GM12878 (cell line): Measurements from ENCODE around the gene ERC2. TPM values are rescaled to one million over a fixed set of nuclear protein-coding genes. Genes with fewer than 3 reads are reported as not detected.

Experiments used
- ATAC-seq: fragments of 200-7000 bp; cut with Tn5 transposase; 3 replicates; pipeline ENCODE4 v1.9.1; 2020; ENCODE audit warnings: mild to moderate bottlenecking, moderate library complexity
- BruUV-seq: library from RNA; stranded (reverse); fragments of 400-500 nt; replicated peaks from 2 replicates; lab custom pipeline; 2021; lab: Mats Ljungman, UMichigan
- CTCF ChIA-PET: fragments of 300-600 bp; sonication (Branson Sonifier 250); formaldehyde crosslinking; extraction: SDS; loops from one replicate; lab custom pipeline; 2021; ENCODE audit warnings: inconsistent platforms; lab: Yijun Ruan, JAX
- POLR2A ChIA-PET: fragments of 350-600 bp; formaldehyde crosslinking; extraction: SDS; loops from one replicate; lab custom pipeline; 2021; ENCODE audit warnings: inconsistent platforms; lab: Charles Lee
- RAD21 ChIA-PET: fragments of 300-600 bp; sonication (Branson Sonifier 250); formaldehyde crosslinking; loops from one replicate; lab custom pipeline; 2023; ENCODE audit warnings: antibody characterized with exemption; ENCODE audit not compliant: unreplicated experiment; lab: Charles Lee
- SMC1A ChIA-PET: fragments of 300-600 bp; sonication (Branson Sonifier 250); formaldehyde crosslinking; loops from one replicate; lab custom pipeline; 2023; ENCODE audit not compliant: unreplicated experiment, uncharacterized antibody; lab: Charles Lee
- DNase-seq: peaks from one replicate; pipeline ENCODE4 v3.0.0-alpha.2; 2011; ENCODE audit warnings: low read depth, low spot score
- FAIRE-seq: peaks from 3 replicates; lab custom pipeline; 2011; peaks lifted over from hg19 to GRCh38; lab: Jason Lieb, UNC
- H2AFZ ChIP-seq: 2 replicates; pipeline ENCODE4 v1.6.0; 2011; ENCODE audit warnings: low read depth, low read length, control low read depth; ENCODE audit not compliant: control insufficient read depth
- H3K27ac ChIP-seq: 2 replicates; pipeline ENCODE4 v1.5.1; 2011; ENCODE audit warnings: control low read depth; ENCODE audit not compliant: control insufficient read depth, insufficient read depth
- H3K27me3 ChIP-seq, 2 experiments: replicated peaks in 1 of 2; 2 replicates each; pipeline versions ENCODE4 v1.6.0 to v1.6.1; 2011; ENCODE audit warnings: low read length in 1 of 2; ENCODE audit not compliant: control insufficient read depth in 2 of 2, insufficient read depth in 2 of 2
- H3K36me3 ChIP-seq, 2 experiments: 2 replicates each; pipeline ENCODE4 v1.5.1; 2011; ENCODE audit warnings: low read length in 1 of 2; ENCODE audit not compliant: control insufficient read depth in 2 of 2, insufficient read depth in 2 of 2
- H3K4me1 ChIP-seq: 2 replicates; pipeline ENCODE4 v1.6.1; 2011; ENCODE audit warnings: mild to moderate bottlenecking, low read length, moderate library complexity, mixed read lengths; ENCODE audit not compliant: control insufficient read depth, insufficient read depth
- H3K4me2 ChIP-seq: 2 replicates; pipeline ENCODE4 v1.6.0; 2011; ENCODE audit warnings: control low read depth; ENCODE audit not compliant: control insufficient read depth, insufficient read depth
- H3K4me3 ChIP-seq: fragments of 200-600 bp; sonication (generic); 2 replicates; pipeline ENCODE4 v1.5.1; 2016
- H3K79me2 ChIP-seq: 2 replicates; pipeline ENCODE4 v1.6.0; 2011; ENCODE audit warnings: low read length; ENCODE audit not compliant: control insufficient read depth, insufficient read depth
- H3K9ac ChIP-seq: 2 replicates; pipeline ENCODE4 v1.8.0; 2011; ENCODE audit warnings: low read length, control low read depth, mixed read lengths; ENCODE audit not compliant: control insufficient read depth, insufficient read depth
- H3K9me3 ChIP-seq: replicated peaks from 3 replicates; pipeline ENCODE4 v1.5.1; 2011; ENCODE audit warnings: mild to moderate bottlenecking, low read length; ENCODE audit not compliant: control insufficient read depth, insufficient read depth
- H4K20me1 ChIP-seq: 2 replicates; pipeline ENCODE4 v1.6.0; 2011; ENCODE audit not compliant: control insufficient read depth, insufficient read depth
- ASH2L ChIP-seq: fragments of 300-600, 200-600 bp; sonication (generic); IDR thresholded peaks from 2 replicates; pipeline ENCODE4 v1.6.1; 2017; ENCODE audit warnings: low read depth, mild to moderate bottlenecking, borderline replicate concordance
- HCFC1 ChIP-seq: fragments of 150-350 bp; IDR thresholded peaks from 2 replicates; pipeline ENCODE4 v1.6.1; 2014; ENCODE audit warnings: low read length
- MEF2B ChIP-seq: fragments of 450-650 bp; IDR thresholded peaks from 2 replicates; pipeline ENCODE4 v1.6.1; 2018; ENCODE audit warnings: mild to moderate bottlenecking, moderate library complexity; ENCODE audit not compliant: partially characterized antibody, poor library complexity, severe bottlenecking
- MTA3 ChIP-seq: IDR thresholded peaks from 2 replicates; pipeline ENCODE4 v1.6.1; 2012; ENCODE audit warnings: low read length, inconsistent platforms, borderline replicate concordance
- RAD21 ChIP-seq: IDR thresholded peaks from 2 replicates; pipeline ENCODE4 v1.6.1; 2011; ENCODE audit warnings: mild to moderate bottlenecking, low read depth, low read length, moderate library complexity; ENCODE audit not compliant: insufficient read depth
- RAD51 ChIP-seq: fragments of 450-650 bp; IDR thresholded peaks from 2 replicates; pipeline ENCODE4 v1.6.1; 2016; ENCODE audit warnings: moderate library complexity, mild to moderate bottlenecking, inconsistent platforms
- TCF12 ChIP-seq: IDR thresholded peaks from 2 replicates; pipeline ENCODE4 v1.6.1; 2011; ENCODE audit warnings: low read depth, mild to moderate bottlenecking, low read length
- ZNF384 ChIP-seq: IDR thresholded peaks from 2 replicates; pipeline ENCODE4 v1.6.1; 2012; ENCODE audit warnings: low read depth, mild to moderate bottlenecking, low read length, improper control_type of control experiment, borderline replicate concordance
- WGBS: methylation state at CpG from one replicate; pipeline ENCODE4 v1.1.6; 2016; ENCODE audit warnings: low lambda C conversion rate; ENCODE audit not compliant: insufficient replicate concordance, insufficient coverage; ENCODE audit errors: missing lambda C conversion rate; 5-methylcytosine and 5-hydroxymethylcytosine counted together
- in situ Hi-C: fragments of 300-500 bp; cut with MboI; formaldehyde crosslinking; loops from 9 replicates; pipeline ENCODE4 v1.14.3; 2018; ENCODE audit warnings: mixed read lengths
- intact Hi-C: fragments of 100-400 bp; cut with micrococcal nuclease; formaldehyde crosslinking; loops from one replicate; pipeline ENCODE4 v1.14.2; 2022; ENCODE audit not compliant: unreplicated experiment
- polyA plus RNA-seq, 11 experiments: library from polyadenylated mRNA; depleted of rRNA in 4 of 11; unstranded in 6 of 11; stranded (reverse) in 5 of 11; fragments of >200 nt; fragmentation: Nextera tagmentation in 4 of 11; fragmentation: Illumina TruSeq in 1 of 11; extraction: Ambion mirVana in 4 of 11; extraction: Trizol in 1 of 11; gene quantifications; 1 replicate in 1 of 11; 2 replicates in 10 of 11; pipeline versions ENCODE4 v1.2.1 to v1.2.3, GENCODE V29; 2011 to 2016; ENCODE audit warnings: inconsistent platforms in 2 of 11, missing spikeins in 2 of 11, low read depth in 1 of 11
- total RNA-seq, 4 experiments: library from RNA; depleted of rRNA in 3 of 4; stranded (reverse); fragments of >200 nt in 3 of 4; fragmentation: Illumina TruSeq in 1 of 4; extraction: Trizol in 1 of 4; gene quantifications; 2 replicates each; pipeline versions ENCODE4 v1.2.1 to v1.2.3, GENCODE V29; 2013 to 2021
- TF ChIP-seq, protein P1 (sequence below): fragments of 450-650 bp; IDR thresholded peaks from 2 replicates; pipeline ENCODE4 v1.6.1; 2016; ENCODE audit warnings: mild to moderate bottlenecking
- TF ChIP-seq, protein P2 (sequence below): IDR thresholded peaks from 2 replicates; pipeline ENCODE4 v1.6.1; 2011; ENCODE audit warnings: borderline replicate concordance, low read depth, mild to moderate bottlenecking, moderate library complexity, low read length; ENCODE audit not compliant: insufficient read depth, poor library complexity, severe bottlenecking
- TF ChIP-seq, protein P3 (sequence below): fragments of 450-650 bp; IDR thresholded peaks from 2 replicates; pipeline ENCODE4 v1.6.1; 2016; ENCODE audit warnings: mild to moderate bottlenecking, moderate library complexity, borderline replicate concordance

Gene ERC2
- total and polyA plus RNA-seq, 10 of the 15 experiments (the other 5 are each of a cell fraction or from before 2014, with no cell fraction given): 0.06 to 1.4 (median 0.12) TPM; not detected in 3

DNA sequence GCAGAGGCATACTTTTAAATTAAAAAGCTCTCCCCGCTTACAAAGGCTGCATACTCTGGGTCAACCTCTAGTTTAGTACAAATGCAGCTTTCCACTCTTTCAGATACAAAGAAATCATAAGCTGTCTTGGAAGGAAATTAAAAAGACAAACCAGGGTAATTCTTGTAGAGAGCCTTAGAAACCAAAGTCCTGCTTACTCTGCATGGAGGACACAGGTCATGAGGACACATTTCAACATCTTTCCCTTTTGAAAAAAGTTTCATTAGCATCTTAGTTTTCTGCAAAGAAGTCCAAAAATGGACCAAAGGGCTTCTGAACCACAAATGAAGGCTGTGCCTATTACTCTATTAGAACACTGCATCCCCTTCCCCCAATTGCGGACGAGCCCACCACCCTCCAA lies 930.7 kb downstream of the ERC2 start:
- in situ Hi-C loops (no loop called here), intact Hi-C loops (no loop called here)
- no peak overlapping the region for H3K27ac ChIP-seq
- no peaks in the 10 kb centered on the region for H3K79me2 ChIP-seq
- no peaks in the 10 kb centered on the region for H3K4me1 ChIP-seq
- 49% methylated on average over 3 of the region's 3 CpGs for WGBS
- no peak overlapping the region for H3K9ac ChIP-seq
- H4K20me1 ChIP-seq: no peaks in the 10 kb centered on the region
- H3K4me2 ChIP-seq: no peak overlapping the region
- no peak overlapping the region for H3K4me3 ChIP-seq
- ChIA-PET SMC1A (no interaction called here), POLR2A (no interaction called here), CTCF (interaction anchor here (1.3 kb wide), 1 partner anchor 13 kb away, joined by 3 read pairs; no protein-coding TSS in a partner anchor), RAD21 (no interaction called here)
- FAIRE-seq (no peak), DNase-seq (no peak), ATAC-seq (no peak)
- H3K27me3 ChIP-seq: no peaks in the 10 kb centered on the region; a peak in 2 of 4 replicates
- no peak for TF ChIP-seq MEF2B
- TF ChIP-seq RAD51: no peak
- BruUV-seq: no TSS peak
- H3K36me3 ChIP-seq: no peaks in the 10 kb centered on the region
- no peaks in the 10 kb centered on the region; the same call in 2 of the 3 replicates for H3K9me3 ChIP-seq
- no peak overlapping the region for H2AFZ ChIP-seq

DNA sequence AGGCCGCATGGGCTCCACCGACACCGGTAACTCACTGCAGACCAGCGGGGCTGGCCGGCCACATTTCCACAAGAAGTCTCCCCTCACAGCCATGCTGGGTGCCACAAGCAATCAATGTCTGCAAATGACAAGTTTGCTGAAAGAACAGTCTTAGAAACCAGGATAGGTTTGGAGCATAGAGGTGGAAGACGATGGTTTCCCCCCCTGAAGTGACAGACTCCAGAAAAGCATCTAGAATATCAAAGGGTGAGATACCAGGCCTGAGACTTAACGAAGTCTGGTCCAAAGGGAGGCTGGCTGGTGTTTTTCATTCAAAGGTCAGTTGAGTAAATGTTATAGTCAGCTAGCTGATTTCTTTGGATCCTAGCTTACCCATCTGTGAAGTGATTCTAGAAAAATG lies 931.1 kb downstream of the ERC2 start:
- in situ Hi-C loops: no loop called here
- intact Hi-C loops: no loop called here
- Histone ChIP-seq H3K4me1 (no peaks in the 10 kb centered on the region), H3K9ac (no peak overlapping the region), H3K36me3 (no peaks in the 10 kb centered on the region), H3K4me3 (no peak overlapping the region), H3K79me2 (no peaks in the 10 kb centered on the region), H3K27me3 (no peaks in the 10 kb centered on the region; a peak in 1 of 4 replicates), H2AFZ (no peak overlapping the region), H3K27ac (no peak overlapping the region), H4K20me1 (no peaks in the 10 kb centered on the region), H3K4me2 (no peak overlapping the region), H3K9me3 (no peaks in the 10 kb centered on the region; the same call in 2 of the 3 replicates)
- DNase-seq (no peak), ATAC-seq (no peak), FAIRE-seq (no peak)
- SMC1A ChIA-PET: no interaction called here
- no TSS peak for BruUV-seq
- RAD21 ChIA-PET: no interaction called here
- POLR2A ChIA-PET: no interaction called here
- CTCF ChIA-PET: no interaction called here
- WGBS: 61% methylated on average over 7 of the region's 7 CpGs
- TF ChIP-seq RAD21: no peak
- no peak for TF ChIP-seq HCFC1
- no peak for TF ChIP-seq RAD51
- TF ChIP-seq, protein P1, sequence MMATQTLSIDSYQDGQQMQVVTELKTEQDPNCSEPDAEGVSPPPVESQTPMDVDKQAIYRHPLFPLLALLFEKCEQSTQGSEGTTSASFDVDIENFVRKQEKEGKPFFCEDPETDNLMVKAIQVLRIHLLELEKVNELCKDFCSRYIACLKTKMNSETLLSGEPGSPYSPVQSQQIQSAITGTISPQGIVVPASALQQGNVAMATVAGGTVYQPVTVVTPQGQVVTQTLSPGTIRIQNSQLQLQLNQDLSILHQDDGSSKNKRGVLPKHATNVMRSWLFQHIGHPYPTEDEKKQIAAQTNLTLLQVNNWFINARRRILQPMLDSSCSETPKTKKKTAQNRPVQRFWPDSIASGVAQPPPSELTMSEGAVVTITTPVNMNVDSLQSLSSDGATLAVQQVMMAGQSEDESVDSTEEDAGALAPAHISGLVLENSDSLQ: no peak
- TF ChIP-seq, protein P2, sequence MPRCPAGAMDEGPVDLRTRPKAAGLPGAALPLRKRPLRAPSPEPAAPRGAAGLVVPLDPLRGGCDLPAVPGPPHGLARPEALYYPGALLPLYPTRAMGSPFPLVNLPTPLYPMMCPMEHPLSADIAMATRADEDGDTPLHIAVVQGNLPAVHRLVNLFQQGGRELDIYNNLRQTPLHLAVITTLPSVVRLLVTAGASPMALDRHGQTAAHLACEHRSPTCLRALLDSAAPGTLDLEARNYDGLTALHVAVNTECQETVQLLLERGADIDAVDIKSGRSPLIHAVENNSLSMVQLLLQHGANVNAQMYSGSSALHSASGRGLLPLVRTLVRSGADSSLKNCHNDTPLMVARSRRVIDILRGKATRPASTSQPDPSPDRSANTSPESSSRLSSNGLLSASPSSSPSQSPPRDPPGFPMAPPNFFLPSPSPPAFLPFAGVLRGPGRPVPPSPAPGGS: no peak
- TF ChIP-seq MTA3: no peak
- TF ChIP-seq, protein P3, sequence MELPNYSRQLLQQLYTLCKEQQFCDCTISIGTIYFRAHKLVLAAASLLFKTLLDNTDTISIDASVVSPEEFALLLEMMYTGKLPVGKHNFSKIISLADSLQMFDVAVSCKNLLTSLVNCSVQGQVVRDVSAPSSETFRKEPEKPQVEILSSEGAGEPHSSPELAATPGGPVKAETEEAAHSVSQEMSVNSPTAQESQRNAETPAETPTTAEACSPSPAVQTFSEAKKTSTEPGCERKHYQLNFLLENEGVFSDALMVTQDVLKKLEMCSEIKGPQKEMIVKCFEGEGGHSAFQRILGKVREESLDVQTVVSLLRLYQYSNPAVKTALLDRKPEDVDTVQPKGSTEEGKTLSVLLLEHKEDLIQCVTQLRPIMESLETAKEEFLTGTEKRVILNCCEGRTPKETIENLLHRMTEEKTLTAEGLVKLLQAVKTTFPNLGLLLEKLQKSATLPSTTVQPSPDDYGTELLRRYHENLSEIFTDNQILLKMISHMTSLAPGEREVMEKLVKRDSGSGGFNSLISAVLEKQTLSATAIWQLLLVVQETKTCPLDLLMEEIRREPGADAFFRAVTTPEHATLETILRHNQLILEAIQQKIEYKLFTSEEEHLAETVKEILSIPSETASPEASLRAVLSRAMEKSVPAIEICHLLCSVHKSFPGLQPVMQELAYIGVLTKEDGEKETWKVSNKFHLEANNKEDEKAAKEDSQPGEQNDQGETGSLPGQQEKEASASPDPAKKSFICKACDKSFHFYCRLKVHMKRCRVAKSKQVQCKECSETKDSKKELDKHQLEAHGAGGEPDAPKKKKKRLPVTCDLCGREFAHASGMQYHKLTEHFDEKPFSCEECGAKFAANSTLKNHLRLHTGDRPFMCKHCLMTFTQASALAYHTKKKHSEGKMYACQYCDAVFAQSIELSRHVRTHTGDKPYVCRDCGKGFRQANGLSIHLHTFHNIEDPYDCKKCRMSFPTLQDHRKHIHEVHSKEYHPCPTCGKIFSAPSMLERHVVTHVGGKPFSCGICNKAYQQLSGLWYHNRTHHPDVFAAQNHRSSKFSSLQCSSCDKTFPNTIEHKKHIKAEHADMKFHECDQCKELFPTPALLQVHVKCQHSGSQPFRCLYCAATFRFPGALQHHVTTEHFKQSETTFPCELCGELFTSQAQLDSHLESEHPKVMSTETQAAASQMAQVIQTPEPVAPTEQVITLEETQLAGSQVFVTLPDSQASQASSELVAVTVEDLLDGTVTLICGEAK: no peak
- no peak for TF ChIP-seq ASH2L
- TF ChIP-seq ZNF384: no peak
- no peak for TF ChIP-seq TCF12
